WTC11 (cell line): ENCODE measurements around the gene STPG2.

Experiments used
- ATF2 ChIP-seq: sonication (generic); formaldehyde crosslinking; IDR thresholded peaks from 2 replicates; pipeline ENCODE4 v1.8.1; 2022; ENCODE audit warnings: low read depth, missing genetic modification reagents, borderline replicate concordance
- CREB1 ChIP-seq: sonication (generic); formaldehyde crosslinking; IDR thresholded peaks from 2 replicates; pipeline ENCODE4 v1.8.0; 2023; ENCODE audit warnings: mild to moderate bottlenecking, missing genetic modification reagents
- E2F1 ChIP-seq: sonication (generic); formaldehyde crosslinking; IDR thresholded peaks from 2 replicates; pipeline ENCODE4 v1.8.0; 2022; ENCODE audit warnings: mild to moderate bottlenecking, missing genetic modification reagents
- FOXK1 ChIP-seq: sonication (generic); formaldehyde crosslinking; IDR thresholded peaks from 2 replicates; pipeline ENCODE4 v1.8.0; 2022; ENCODE audit warnings: mild to moderate bottlenecking, moderate library complexity, missing genetic modification reagents
- NFYB ChIP-seq: sonication (generic); formaldehyde crosslinking; conservative IDR thresholded peaks from 2 replicates; pipeline ENCODE4 v1.8.0; 2022; ENCODE audit warnings: low read depth, missing genetic modification reagents
- SP1 ChIP-seq: sonication (generic); formaldehyde crosslinking; conservative IDR thresholded peaks from 2 replicates; pipeline ENCODE4 v1.8.1; 2022; ENCODE audit warnings: missing genetic modification reagents
- TF ChIP-seq, protein P1 (sequence below): fragments of 200-600 bp; IDR thresholded peaks from 2 replicates; pipeline ENCODE4 v1.8.0; 2022; ENCODE audit warnings: antibody characterized with exemption
- TF ChIP-seq, protein P2 (sequence below): sonication (generic); formaldehyde crosslinking; IDR thresholded peaks from 2 replicates; pipeline ENCODE4 v1.8.1; 2022; ENCODE audit warnings: missing genetic modification reagents, borderline replicate concordance
- TF ChIP-seq, protein P3 (sequence below): sonication (generic); formaldehyde crosslinking; IDR thresholded peaks from 2 replicates; pipeline ENCODE4 v1.8.0; 2022; ENCODE audit warnings: mild to moderate bottlenecking, missing genetic modification reagents
- TF ChIP-seq, protein P4 (sequence below): sonication (generic); formaldehyde crosslinking; IDR thresholded peaks from 2 replicates; pipeline ENCODE4 v1.8.0; 2022; ENCODE audit warnings: mild to moderate bottlenecking, missing genetic modification reagents
- TF ChIP-seq, protein P5 (sequence below): sonication (generic); formaldehyde crosslinking; conservative IDR thresholded peaks from 2 replicates; pipeline ENCODE4 v1.8.1; 2022; ENCODE audit warnings: mild to moderate bottlenecking, missing genetic modification reagents

DNA sequence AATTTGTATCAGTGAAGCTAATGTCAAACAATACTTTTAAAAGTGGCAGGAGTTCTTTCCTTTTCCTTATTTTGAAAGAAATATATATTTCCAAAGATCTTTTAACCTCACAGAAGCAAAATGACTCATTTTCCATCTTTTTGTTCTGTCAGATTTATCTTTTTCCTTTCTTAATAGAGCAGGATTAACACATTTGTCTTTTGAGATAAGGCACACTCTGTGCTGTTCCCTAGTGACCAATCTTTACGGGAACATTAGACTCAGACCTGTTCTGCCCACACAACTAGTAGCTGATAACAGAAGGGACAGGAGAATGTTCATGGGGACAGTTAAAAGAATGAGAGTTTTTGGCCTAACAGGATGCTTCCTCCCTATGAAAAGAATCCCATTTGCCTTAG lies 381.2 kb downstream of the STPG2 start:
- TF ChIP-seq, protein P1, sequence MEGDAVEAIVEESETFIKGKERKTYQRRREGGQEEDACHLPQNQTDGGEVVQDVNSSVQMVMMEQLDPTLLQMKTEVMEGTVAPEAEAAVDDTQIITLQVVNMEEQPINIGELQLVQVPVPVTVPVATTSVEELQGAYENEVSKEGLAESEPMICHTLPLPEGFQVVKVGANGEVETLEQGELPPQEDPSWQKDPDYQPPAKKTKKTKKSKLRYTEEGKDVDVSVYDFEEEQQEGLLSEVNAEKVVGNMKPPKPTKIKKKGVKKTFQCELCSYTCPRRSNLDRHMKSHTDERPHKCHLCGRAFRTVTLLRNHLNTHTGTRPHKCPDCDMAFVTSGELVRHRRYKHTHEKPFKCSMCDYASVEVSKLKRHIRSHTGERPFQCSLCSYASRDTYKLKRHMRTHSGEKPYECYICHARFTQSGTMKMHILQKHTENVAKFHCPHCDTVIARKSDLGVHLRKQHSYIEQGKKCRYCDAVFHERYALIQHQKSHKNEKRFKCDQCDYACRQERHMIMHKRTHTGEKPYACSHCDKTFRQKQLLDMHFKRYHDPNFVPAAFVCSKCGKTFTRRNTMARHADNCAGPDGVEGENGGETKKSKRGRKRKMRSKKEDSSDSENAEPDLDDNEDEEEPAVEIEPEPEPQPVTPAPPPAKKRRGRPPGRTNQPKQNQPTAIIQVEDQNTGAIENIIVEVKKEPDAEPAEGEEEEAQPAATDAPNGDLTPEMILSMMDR: no peak
- TF ChIP-seq CREB1 (CRISPR knock-in tag) (no peak), SP1 (CRISPR knock-in tag) (no peak), E2F1 (CRISPR knock-in tag) (no peak), NFYB (CRISPR knock-in tag) (no peak), FOXK1 (CRISPR knock-in tag) (no peak), ATF2 (CRISPR knock-in tag) (no peak)
- TF ChIP-seq, protein P2, sequence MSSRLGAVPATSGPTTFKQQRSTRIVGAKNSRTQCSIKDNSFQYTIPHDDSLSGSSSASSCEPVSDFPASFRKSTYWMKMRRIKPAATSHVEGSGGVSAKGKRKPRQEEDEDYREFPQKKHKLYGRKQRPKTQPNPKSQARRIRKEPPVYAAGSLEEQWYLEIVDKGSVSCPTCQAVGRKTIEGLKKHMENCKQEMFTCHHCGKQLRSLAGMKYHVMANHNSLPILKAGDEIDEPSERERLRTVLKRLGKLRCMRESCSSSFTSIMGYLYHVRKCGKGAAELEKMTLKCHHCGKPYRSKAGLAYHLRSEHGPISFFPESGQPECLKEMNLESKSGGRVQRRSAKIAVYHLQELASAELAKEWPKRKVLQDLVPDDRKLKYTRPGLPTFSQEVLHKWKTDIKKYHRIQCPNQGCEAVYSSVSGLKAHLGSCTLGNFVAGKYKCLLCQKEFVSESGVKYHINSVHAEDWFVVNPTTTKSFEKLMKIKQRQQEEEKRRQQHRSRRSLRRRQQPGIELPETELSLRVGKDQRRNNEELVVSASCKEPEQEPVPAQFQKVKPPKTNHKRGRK (CRISPR knock-in tag): no peak
- TF ChIP-seq, protein P3, sequence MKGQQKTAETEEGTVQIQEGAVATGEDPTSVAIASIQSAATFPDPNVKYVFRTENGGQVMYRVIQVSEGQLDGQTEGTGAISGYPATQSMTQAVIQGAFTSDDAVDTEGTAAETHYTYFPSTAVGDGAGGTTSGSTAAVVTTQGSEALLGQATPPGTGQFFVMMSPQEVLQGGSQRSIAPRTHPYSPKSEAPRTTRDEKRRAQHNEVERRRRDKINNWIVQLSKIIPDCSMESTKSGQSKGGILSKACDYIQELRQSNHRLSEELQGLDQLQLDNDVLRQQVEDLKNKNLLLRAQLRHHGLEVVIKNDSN (CRISPR knock-in tag): no peak
- TF ChIP-seq, protein P4, sequence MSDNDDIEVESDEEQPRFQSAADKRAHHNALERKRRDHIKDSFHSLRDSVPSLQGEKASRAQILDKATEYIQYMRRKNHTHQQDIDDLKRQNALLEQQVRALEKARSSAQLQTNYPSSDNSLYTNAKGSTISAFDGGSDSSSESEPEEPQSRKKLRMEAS (CRISPR knock-in tag): no peak
- TF ChIP-seq, protein P5, sequence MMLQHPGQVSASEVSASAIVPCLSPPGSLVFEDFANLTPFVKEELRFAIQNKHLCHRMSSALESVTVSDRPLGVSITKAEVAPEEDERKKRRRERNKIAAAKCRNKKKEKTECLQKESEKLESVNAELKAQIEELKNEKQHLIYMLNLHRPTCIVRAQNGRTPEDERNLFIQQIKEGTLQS (CRISPR knock-in tag): no peak
